Measurements from ENCODE around the gene SAMD9L. TPM values are rescaled to one million over a fixed set of nuclear protein-coding genes. Genes with fewer than 3 reads are reported as not detected.

The SAMD9L gene
- total and polyA plus RNA-seq, 2 experiments from 2014 or later = not detected

DNA sequence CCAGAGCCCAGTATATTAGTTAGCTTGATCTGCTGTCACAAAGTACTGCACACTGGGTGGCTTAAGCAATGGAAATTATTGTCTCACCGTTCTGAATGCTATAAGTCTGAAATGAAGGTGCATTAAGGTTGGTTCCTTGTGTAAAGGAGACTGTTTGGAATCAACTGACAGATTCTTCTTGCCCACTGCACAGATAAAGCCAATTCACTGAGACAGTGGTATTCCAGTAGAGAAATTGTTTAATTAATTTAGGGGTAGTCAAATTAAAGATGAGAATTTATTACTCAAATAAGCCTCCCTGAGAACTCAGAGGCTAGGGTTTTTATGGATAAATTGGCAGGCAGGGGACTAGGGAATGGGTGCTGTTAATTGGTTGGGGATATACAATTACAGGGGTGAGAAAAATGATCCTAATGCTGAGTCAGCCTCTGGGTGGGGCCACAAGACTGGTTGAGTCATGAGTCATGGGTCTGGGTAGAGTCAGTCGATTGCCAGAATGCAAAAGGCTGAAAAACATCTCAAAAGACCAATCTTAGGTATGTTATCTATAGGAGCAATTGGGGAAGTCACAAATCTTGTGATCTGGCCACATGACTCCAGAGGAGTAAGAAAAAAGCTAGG is 23.5 kb upstream of the SAMD9L start:
- H3K9me3 ChIP-seq (ENCODE audit: low read depth) = no peaks in the 10 kb centered on the region
- no peaks in the 10 kb centered on the region for H3K4me1 ChIP-seq (ENCODE audit: low read depth)
- no peaks in the 10 kb centered on the region for H3K36me3 ChIP-seq
- no peaks in the 10 kb centered on the region for H3K27me3 ChIP-seq
- no peak overlapping the region for H3K4me3 ChIP-seq
- DNase-seq (ENCODE audit: low read depth in 1 of 2, low spot score in 1 of 2) = no peak
- H3K27ac ChIP-seq = no peak overlapping the region
- TF ChIP-seq, protein P1, sequence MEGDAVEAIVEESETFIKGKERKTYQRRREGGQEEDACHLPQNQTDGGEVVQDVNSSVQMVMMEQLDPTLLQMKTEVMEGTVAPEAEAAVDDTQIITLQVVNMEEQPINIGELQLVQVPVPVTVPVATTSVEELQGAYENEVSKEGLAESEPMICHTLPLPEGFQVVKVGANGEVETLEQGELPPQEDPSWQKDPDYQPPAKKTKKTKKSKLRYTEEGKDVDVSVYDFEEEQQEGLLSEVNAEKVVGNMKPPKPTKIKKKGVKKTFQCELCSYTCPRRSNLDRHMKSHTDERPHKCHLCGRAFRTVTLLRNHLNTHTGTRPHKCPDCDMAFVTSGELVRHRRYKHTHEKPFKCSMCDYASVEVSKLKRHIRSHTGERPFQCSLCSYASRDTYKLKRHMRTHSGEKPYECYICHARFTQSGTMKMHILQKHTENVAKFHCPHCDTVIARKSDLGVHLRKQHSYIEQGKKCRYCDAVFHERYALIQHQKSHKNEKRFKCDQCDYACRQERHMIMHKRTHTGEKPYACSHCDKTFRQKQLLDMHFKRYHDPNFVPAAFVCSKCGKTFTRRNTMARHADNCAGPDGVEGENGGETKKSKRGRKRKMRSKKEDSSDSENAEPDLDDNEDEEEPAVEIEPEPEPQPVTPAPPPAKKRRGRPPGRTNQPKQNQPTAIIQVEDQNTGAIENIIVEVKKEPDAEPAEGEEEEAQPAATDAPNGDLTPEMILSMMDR (IDR thresholded peaks at IDR 0.05; ENCODE audit: low read depth, low read length) = no peak

DNA sequence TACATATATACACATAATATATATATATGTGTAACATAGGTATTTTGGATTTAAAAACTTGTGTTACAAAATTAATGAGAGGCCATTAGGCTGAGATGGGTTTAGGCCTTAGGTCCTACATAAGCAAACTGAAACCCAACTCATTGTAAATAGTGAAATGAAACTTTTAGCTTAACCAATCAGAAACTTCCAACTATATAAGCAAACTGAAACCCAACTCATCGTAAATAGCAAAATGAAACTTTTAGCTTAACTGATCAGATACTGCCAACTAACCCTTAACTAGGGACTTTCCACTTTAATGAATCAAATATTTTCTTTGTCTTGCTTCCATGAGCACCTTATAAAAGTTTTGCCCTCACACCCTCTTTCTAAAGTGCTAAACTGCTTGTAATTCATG is 17.3 kb upstream of the SAMD9L start:
- no peaks in the 10 kb centered on the region for H3K36me3 ChIP-seq
- TF ChIP-seq, protein P1 (IDR thresholded peaks at IDR 0.05; ENCODE audit: low read depth, low read length) = no peak
- no peaks in the 10 kb centered on the region for H3K27me3 ChIP-seq
- H3K4me3 ChIP-seq = no peak overlapping the region
- H3K9me3 ChIP-seq (ENCODE audit: low read depth) = no peaks in the 10 kb centered on the region
- H3K4me1 ChIP-seq (ENCODE audit: low read depth) = no peaks in the 10 kb centered on the region
- H3K27ac ChIP-seq = no peak overlapping the region
- DNase-seq (ENCODE audit: low read depth in 1 of 2, low spot score in 1 of 2) = no peak

DNA sequence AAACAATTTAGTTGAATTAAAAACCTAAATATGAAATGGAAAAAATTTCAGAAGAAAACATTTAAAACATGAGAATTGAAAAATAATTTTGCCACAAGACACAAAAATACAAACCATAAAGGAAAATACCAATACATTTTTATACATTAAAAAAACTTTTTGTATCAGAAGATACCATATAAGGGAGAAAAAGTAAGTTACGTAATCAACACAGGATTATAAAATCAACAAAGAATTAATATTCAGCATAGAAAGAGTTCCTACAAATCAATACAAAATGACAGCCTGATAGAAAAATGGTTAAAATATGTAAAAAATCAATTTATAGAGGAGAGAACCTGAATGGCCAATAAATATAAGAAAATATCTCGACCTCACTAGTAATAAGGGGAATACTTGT is 16.6 kb upstream of the SAMD9L start:
- DNase-seq (ENCODE audit: low read depth in 1 of 2, low spot score in 1 of 2) = no peak
- Histone ChIP-seq H3K4me1 (ENCODE audit: low read depth) (no peaks in the 10 kb centered on the region), H3K27me3 (no peaks in the 10 kb centered on the region), H3K4me3 (no peak overlapping the region), H3K36me3 (no peaks in the 10 kb centered on the region), H3K27ac (no peak overlapping the region), H3K9me3 (ENCODE audit: low read depth) (no peaks in the 10 kb centered on the region)
- TF ChIP-seq, protein P1 (IDR thresholded peaks at IDR 0.05; ENCODE audit: low read depth, low read length) = no peak

DNA sequence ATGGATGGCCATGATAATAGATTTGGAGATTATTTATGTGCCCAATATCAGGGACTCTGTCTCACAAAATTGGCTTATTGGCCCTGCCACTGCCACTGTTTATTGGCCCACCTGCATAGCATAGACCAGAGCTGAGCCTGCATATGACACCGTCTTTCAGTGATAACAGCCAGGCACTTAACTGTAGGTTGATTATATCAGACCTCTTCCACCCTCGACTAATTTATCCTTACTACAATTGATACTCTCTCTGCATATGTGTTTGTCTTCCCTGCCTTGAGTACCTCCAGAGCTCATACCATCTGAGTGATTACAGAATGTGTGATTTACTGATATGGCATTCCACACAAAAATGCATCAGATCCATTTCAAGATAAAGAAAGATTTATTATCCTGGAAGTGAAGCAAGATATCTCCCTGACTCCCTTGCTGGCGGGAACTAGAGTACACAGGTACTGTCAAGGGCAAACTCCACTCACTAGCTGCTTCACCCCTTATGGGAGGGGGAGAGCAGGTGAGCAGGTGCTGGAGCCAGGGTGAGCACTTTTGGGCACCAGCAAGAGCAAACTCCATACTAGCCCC is 13.1 kb upstream of the SAMD9L start:
- Histone ChIP-seq H3K4me1 (ENCODE audit: low read depth) (no peaks in the 10 kb centered on the region), H3K27me3 (no peaks in the 10 kb centered on the region), H3K4me3 (no peak overlapping the region), H3K36me3 (no peaks in the 10 kb centered on the region), H3K27ac (no peak overlapping the region), H3K9me3 (ENCODE audit: low read depth) (no peaks in the 10 kb centered on the region)
- TF ChIP-seq, protein P1 (IDR thresholded peaks at IDR 0.05; ENCODE audit: low read depth, low read length) = no peak
- no peak for DNase-seq (ENCODE audit: low read depth in 1 of 2, low spot score in 1 of 2)

DNA sequence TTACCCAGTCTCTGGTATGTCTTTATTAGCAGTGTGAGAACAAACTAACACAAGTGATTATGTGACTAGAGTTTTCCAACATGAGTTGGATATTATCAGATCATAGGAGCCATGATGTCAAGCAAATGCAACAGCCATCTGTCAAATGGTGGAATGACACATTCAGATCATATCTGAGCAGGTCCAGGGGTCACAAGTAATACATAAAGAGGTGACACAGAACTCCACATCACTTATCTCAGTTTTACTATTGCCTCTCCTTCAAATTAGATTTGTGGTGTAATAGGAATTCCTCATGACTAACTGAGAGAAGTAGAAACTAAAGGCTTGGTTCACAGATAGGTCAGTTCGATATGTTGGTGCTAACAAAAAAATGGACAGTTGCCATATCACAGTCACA is 12.2 kb upstream of the SAMD9L start:
- DNase-seq (ENCODE audit: low read depth in 1 of 2, low spot score in 1 of 2) = peak in 1 of 2 donors; percentile 20
- Histone ChIP-seq H3K27me3 (no peaks in the 10 kb centered on the region), H3K9me3 (ENCODE audit: low read depth) (no peaks in the 10 kb centered on the region), H3K27ac (no peak overlapping the region), H3K4me1 (ENCODE audit: low read depth) (no peaks in the 10 kb centered on the region), H3K36me3 (no peaks in the 10 kb centered on the region), H3K4me3 (no peak overlapping the region)
- TF ChIP-seq, protein P1 (IDR thresholded peaks at IDR 0.05; ENCODE audit: low read depth, low read length) = no peak
